SK-N-MC (cell line): ENCODE results near the gene TMEM144.
A peak's percentile ranks its signal among the peaks of the same experiment; 100 is the strongest.

Experiments
- DNase-seq: peaks from one replicate; pipeline ENCODE4 v3.0.0-alpha.2; 2011; ENCODE audit warnings: low read depth, low spot score
- H3K27ac ChIP-seq: fragments of 200-600 bp; sonication (generic); 2 replicates; pipeline ENCODE4 v1.5.1; 2016; ENCODE audit warnings: mixed run types
- H3K36me3 ChIP-seq: fragments of 200-600 bp; sonication (generic); 2 replicates; pipeline ENCODE4 v1.6.1; 2017; ENCODE audit warnings: antibody characterized with exemption, low read length, mixed read lengths; ENCODE audit not compliant: insufficient read depth
- H3K4me3 ChIP-seq: fragments of 200-600 bp; sonication (generic); 2 replicates; pipeline ENCODE4 v1.5.1; 2016
- H3K9ac ChIP-seq: fragments of 200-600 bp; sonication (generic); 2 replicates; pipeline ENCODE4 v1.8.0; 2017; ENCODE audit warnings: mixed run types, mixed read lengths; ENCODE audit not compliant: insufficient read length
- H3K9me3 ChIP-seq: fragments of 200-600 bp; sonication (generic); 2 replicates; pipeline ENCODE4 v1.6.1; 2017; ENCODE audit warnings: low read depth, mild to moderate bottlenecking, antibody characterized with exemption, low read length, moderate library complexity, mixed read lengths
- EZH2 ChIP-seq: fragments of 200-600 bp; sonication (generic); IDR thresholded peaks from one replicate; pipeline ENCODE4 v1.6.1; 2017; ENCODE audit warnings: antibody characterized with exemption
- FOXP2 ChIP-seq: optimal IDR thresholded peaks from 2 replicates; pipeline ENCODE3; 2011; ENCODE audit warnings: mild to moderate bottlenecking, moderate library complexity; ENCODE audit not compliant: insufficient read depth; ENCODE audit errors: extremely low read length, control extremely low read depth
- POLR2AphosphoS5 ChIP-seq: IDR thresholded peaks from 2 replicates; pipeline ENCODE4 v1.6.1; 2012; ENCODE audit warnings: mild to moderate bottlenecking, low read depth, low read length, borderline replicate concordance

Gene TMEM144

GRCh38 chr4:158239196-158239595, 28.9 kb downstream of the TMEM144 start:
- Histone ChIP-seq H3K27ac (no peak overlapping the region), H3K4me3 (no peak overlapping the region), H3K9ac (no peak overlapping the region), H3K9me3 (no peaks in the 10 kb centered on the region), H3K36me3 (no peaks in the 10 kb centered on the region)
- TF ChIP-seq FOXP2 (no peak), POLR2AphosphoS5 (no peak), EZH2 (no peak)
- DNase-seq: no peak

- Histone ChIP-seq H3K4me3 (no peak overlapping the region), H3K36me3 (no peaks in the 10 kb centered on the region), H3K9ac (no peak overlapping the region), H3K9me3 (no peaks in the 10 kb centered on the region), H3K27ac (no peak overlapping the region)
- no peak for DNase-seq
- TF ChIP-seq POLR2AphosphoS5 (no peak), EZH2 (no peak), FOXP2 (no peak)
Measured at GRCh38 chr4:158243071-158243470, 32.8 kb downstream of the TMEM144 start.

GRCh38 chr4:158250321-158250720, 40.0 kb downstream of the TMEM144 start:
- H3K9ac ChIP-seq: no peak overlapping the region
- no peak for DNase-seq
- TF ChIP-seq POLR2AphosphoS5: no peak
- no peak for TF ChIP-seq FOXP2
- TF ChIP-seq EZH2: no peak

GRCh38 chr4:158253350-158253980, 43.2 kb downstream of the TMEM144 start:
- TF ChIP-seq FOXP2 (no peak), POLR2AphosphoS5 (no peak), EZH2 (no peak)
- Histone ChIP-seq H3K9me3 (no peaks in the 10 kb centered on the region), H3K9ac (no peak overlapping the region), H3K36me3 (no peaks in the 10 kb centered on the region), H3K4me3 (no peak overlapping the region), H3K27ac (no peak overlapping the region)
- no peak for DNase-seq

More at GRCh38 chr4:158250321-158250720, 40.0 kb downstream of the TMEM144 start:
- Histone ChIP-seq H3K9me3 (no peaks in the 10 kb centered on the region), H3K4me3 (no peak overlapping the region), H3K36me3 (no peaks in the 10 kb centered on the region), H3K27ac (no peak overlapping the region)

DNA sequence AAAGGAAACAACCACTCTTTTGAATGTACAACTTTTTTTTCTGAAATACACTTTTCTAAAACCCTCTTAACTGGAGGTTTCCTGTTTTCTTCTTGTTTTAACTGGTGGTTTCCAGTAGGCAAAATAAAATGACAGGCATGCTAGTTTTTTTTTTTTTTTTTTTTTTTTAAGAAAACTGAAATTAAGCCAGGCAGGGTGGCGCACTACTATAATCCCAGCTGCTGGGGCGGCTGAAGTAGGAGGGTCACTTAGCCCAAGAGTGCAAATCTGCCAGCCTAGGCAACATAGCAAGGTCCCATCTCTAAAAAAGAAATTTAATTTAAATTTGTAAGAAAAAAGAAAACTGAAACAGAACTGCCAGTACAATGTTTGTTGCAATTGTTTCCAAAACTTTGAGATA, 44.0 kb downstream of the TMEM144 start:
- H3K9me3 ChIP-seq: no peaks in the 10 kb centered on the region
- no peak overlapping the region for H3K9ac ChIP-seq
- no peak overlapping the region for H3K27ac ChIP-seq
- no peaks in the 10 kb centered on the region for H3K36me3 ChIP-seq
- no peak overlapping the region for H3K4me3 ChIP-seq
- TF ChIP-seq FOXP2 (no peak), EZH2 (no peak), POLR2AphosphoS5 (no peak)
- DNase-seq: no peak

- peak; percentile 37 for DNase-seq
- H3K36me3 ChIP-seq: no peaks in the 10 kb centered on the region
- TF ChIP-seq POLR2AphosphoS5: no peak
- TF ChIP-seq EZH2: no peak
- no peak overlapping the region for H3K4me3 ChIP-seq
- H3K9me3 ChIP-seq: no peaks in the 10 kb centered on the region
- no peak overlapping the region for H3K9ac ChIP-seq
- no peak overlapping the region for H3K27ac ChIP-seq
Measured at GRCh38 chr4:158255727-158256324, 45.5 kb downstream of the TMEM144 start.

DNA sequence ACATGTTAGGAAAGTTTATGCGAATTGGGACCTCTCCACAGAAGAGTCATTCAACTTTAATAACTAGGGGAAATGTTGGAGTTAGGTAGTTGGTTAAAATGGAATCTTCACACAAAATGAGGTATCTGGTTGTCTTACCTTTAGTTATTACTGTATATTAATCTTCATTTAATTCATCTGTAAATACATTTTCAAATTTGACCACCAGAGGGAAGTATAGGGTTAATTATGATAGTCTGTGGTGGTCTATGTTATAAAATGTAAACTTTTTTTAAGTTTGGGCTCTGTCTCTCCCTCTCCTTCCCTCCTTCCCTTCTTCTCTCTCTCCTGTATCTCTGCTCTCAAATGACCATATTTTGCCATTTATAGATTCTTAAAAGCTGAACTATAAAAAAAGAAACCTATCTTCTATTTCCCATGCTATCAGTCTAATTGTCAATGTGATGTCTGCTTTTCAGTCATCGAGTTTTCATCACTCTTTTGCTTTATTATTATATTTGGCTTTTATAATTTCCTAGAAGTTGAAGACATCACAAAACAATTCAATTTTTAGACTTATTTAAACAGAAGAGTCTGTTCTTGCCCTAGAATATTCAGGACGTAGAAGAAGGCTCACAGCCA, 49.8 kb downstream of the TMEM144 start:
- DNase-seq: peak; percentile 35
- TF ChIP-seq EZH2: no peak
- TF ChIP-seq FOXP2: no peak
- TF ChIP-seq POLR2AphosphoS5: no peak
- no peak overlapping the region for H3K4me3 ChIP-seq
- H3K9ac ChIP-seq: no peak overlapping the region
- H3K9me3 ChIP-seq: no peaks in the 10 kb centered on the region
- no peaks in the 10 kb centered on the region for H3K36me3 ChIP-seq
- H3K27ac ChIP-seq: no peak overlapping the region

- Histone ChIP-seq H3K4me3 (no peak overlapping the region), H3K36me3 (no peaks in the 10 kb centered on the region), H3K27ac (no peak overlapping the region), H3K9ac (no peak overlapping the region), H3K9me3 (no peaks in the 10 kb centered on the region)
- TF ChIP-seq POLR2AphosphoS5 (no peak), FOXP2 (no peak), EZH2 (no peak)
- DNase-seq: no peak
Measured at GRCh38 chr4:158261480-158261879, 51.2 kb downstream of the TMEM144 start.

DNA sequence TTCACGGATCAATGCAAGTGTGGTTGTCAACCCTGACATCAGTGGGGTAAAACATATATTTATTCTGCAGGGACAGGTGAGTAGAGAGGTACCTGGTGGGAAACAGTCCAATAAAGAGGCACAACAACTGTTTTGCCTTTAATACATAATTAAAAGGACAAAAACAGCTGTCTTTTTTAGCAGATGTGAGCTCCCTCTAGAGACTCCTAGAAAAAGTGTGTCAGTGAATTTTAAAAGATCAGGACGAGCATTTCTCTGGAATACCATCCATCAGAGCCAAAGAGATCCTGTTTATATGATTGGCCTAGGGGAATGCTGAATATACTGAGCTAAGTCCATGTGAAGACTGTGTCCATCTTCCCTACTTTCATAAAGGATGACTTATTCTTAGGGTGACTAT, 58.3 kb downstream of the TMEM144 start:
- TF ChIP-seq EZH2 (no peak), FOXP2 (no peak), POLR2AphosphoS5 (no peak)
- Histone ChIP-seq H3K4me3 (no peak overlapping the region), H3K9me3 (no peaks in the 10 kb centered on the region), H3K27ac (no peak overlapping the region), H3K9ac (no peak overlapping the region), H3K36me3 (no peaks in the 10 kb centered on the region)
- no peak for DNase-seq
